HEK293 (cell line): ENCODE data around the gene RNPS1.

Source experiments
- GLI2 ChIP-seq: fragments of 450-650 bp; formaldehyde crosslinking; IDR thresholded peaks from 2 replicates; pipeline ENCODE4; 2017; ENCODE audit warnings: missing biosample characterization, missing genetic modification characterization, low read depth, borderline replicate concordance
- HOXC10 ChIP-seq: sonication (generic); formaldehyde crosslinking; IDR thresholded peaks from 2 replicates; pipeline ENCODE4 v1.8.1; 2023; ENCODE audit warnings: mild to moderate bottlenecking, missing genetic modification reagents
- KLF1 ChIP-seq: fragments of 450-650 bp; formaldehyde crosslinking; IDR thresholded peaks from 2 replicates; pipeline ENCODE4 v1.5.1; 2016; ENCODE audit warnings: missing biosample characterization, missing genetic modification characterization
- PRDM1 ChIP-seq: fragments of 450-650 bp; formaldehyde crosslinking; IDR thresholded peaks from 2 replicates; pipeline ENCODE4; 2016; ENCODE audit warnings: missing biosample characterization, missing genetic modification characterization
- PRDM4 ChIP-seq: fragments of 450-650 bp; formaldehyde crosslinking; IDR thresholded peaks from 2 replicates; pipeline ENCODE4 v1.5.1; 2017; ENCODE audit warnings: missing biosample characterization, missing genetic modification characterization
- RBAK ChIP-seq: fragments of 450-650 bp; formaldehyde crosslinking; IDR thresholded peaks from 2 replicates; pipeline ENCODE4 v1.5.1; 2016; ENCODE audit warnings: missing biosample characterization, missing genetic modification characterization
- SP2 ChIP-seq: fragments of 450-650 bp; formaldehyde crosslinking; IDR thresholded peaks from 2 replicates; pipeline ENCODE4 v1.5.1; 2016; ENCODE audit warnings: missing biosample characterization, missing genetic modification characterization
- SP7 ChIP-seq: fragments of 450-650 bp; formaldehyde crosslinking; IDR thresholded peaks from 2 replicates; pipeline ENCODE4 v1.5.1; 2016; ENCODE audit warnings: missing biosample characterization, missing genetic modification characterization
- TRIM28 ChIP-seq: IDR thresholded peaks from 2 replicates; pipeline ENCODE4 v1.6.1; 2011; ENCODE audit warnings: low read length, control low read depth, borderline replicate concordance
- ZBTB17 ChIP-seq: fragments of 450-650 bp; formaldehyde crosslinking; IDR thresholded peaks from 2 replicates; pipeline ENCODE4 v1.5.1; 2016; ENCODE audit warnings: missing biosample characterization, missing genetic modification characterization
- ZBTB21 ChIP-seq: fragments of 450-650 bp; formaldehyde crosslinking; IDR thresholded peaks from 2 replicates; pipeline ENCODE4 v1.5.1; 2017; ENCODE audit warnings: missing biosample characterization, missing genetic modification characterization
- ZNF121 ChIP-seq: fragments of 450-650 bp; formaldehyde crosslinking; IDR thresholded peaks from 2 replicates; pipeline ENCODE4 v1.5.1; 2016; ENCODE audit warnings: missing biosample characterization, missing genetic modification characterization
- ZNF19 ChIP-seq: fragments of 450-650 bp; formaldehyde crosslinking; IDR thresholded peaks from 2 replicates; pipeline ENCODE4; 2016; ENCODE audit warnings: missing biosample characterization, missing genetic modification characterization, low read depth
- ZNF211 ChIP-seq: fragments of 450-650 bp; formaldehyde crosslinking; IDR thresholded peaks from 2 replicates; pipeline ENCODE4 v1.5.1; 2016; ENCODE audit warnings: low read depth, missing biosample characterization, missing genetic modification characterization
- ZNF221 ChIP-seq: fragments of 450-650 bp; formaldehyde crosslinking; IDR thresholded peaks from 2 replicates; pipeline ENCODE4 v1.5.1; 2017; ENCODE audit warnings: missing biosample characterization, missing genetic modification characterization, borderline replicate concordance
- ZNF23 ChIP-seq: fragments of 450-650 bp; formaldehyde crosslinking; IDR thresholded peaks from 2 replicates; pipeline ENCODE4 v1.5.1; 2016; ENCODE audit warnings: missing biosample characterization, missing genetic modification characterization, borderline replicate concordance
- ZNF274 ChIP-seq, 2 experiments: fragments of 200-500 bp in 1 of 2; fragments of 450-650 bp in 1 of 2; sonication (Bioruptor generic) in 1 of 2; formaldehyde crosslinking in 1 of 2; IDR thresholded peaks; 2 replicates each; pipeline versions ENCODE4 v1.5.1 to v1.6.1; 2014 to 2016; ENCODE audit warnings: borderline replicate concordance in 1 of 2, inconsistent platforms in 1 of 2, low read length in 1 of 2, missing biosample characterization in 1 of 2, missing genetic modification characterization in 1 of 2
- ZNF302 ChIP-seq: fragments of 450-650 bp; formaldehyde crosslinking; IDR thresholded peaks from 2 replicates; pipeline ENCODE4 v1.5.1; 2016; ENCODE audit warnings: missing biosample characterization, missing genetic modification characterization, low read depth
- ZNF398 ChIP-seq: fragments of 450-650 bp; formaldehyde crosslinking; IDR thresholded peaks from 2 replicates; pipeline ENCODE4 v1.5.1; 2017; ENCODE audit warnings: missing biosample characterization, missing genetic modification characterization
- ZNF404 ChIP-seq: fragments of 450-650 bp; formaldehyde crosslinking; IDR thresholded peaks from 2 replicates; pipeline ENCODE4 v1.5.1; 2017; ENCODE audit warnings: missing biosample characterization, missing genetic modification characterization
- ZNF514 ChIP-seq: fragments of 450-650 bp; formaldehyde crosslinking; IDR thresholded peaks from 2 replicates; pipeline ENCODE4 v1.5.1; 2016; ENCODE audit warnings: missing biosample characterization, missing genetic modification characterization
- ZNF596 ChIP-seq: fragments of 450-650 bp; IDR thresholded peaks from 2 replicates; pipeline ENCODE4 v1.5.0; 2018; ENCODE audit warnings: missing biosample characterization, mild to moderate bottlenecking, missing genetic modification characterization, moderate library complexity
- ZNF639 ChIP-seq: fragments of 450-650 bp; formaldehyde crosslinking; IDR thresholded peaks from 2 replicates; pipeline ENCODE4 v1.5.1; 2016; ENCODE audit warnings: missing biosample characterization, missing genetic modification characterization
- ZNF791 ChIP-seq: fragments of 450-650 bp; formaldehyde crosslinking; IDR thresholded peaks from 2 replicates; pipeline ENCODE4 v1.5.1; 2016; ENCODE audit warnings: missing biosample characterization, missing genetic modification characterization
- ZNF792 ChIP-seq: fragments of 450-650 bp; formaldehyde crosslinking; IDR thresholded peaks from 2 replicates; pipeline ENCODE4 v1.5.1; 2016; ENCODE audit warnings: missing biosample characterization, missing genetic modification characterization
- ZSCAN5A ChIP-seq: fragments of 450-650 bp; formaldehyde crosslinking; IDR thresholded peaks from 2 replicates; pipeline ENCODE4 v1.5.1; 2016; ENCODE audit warnings: missing biosample characterization, missing genetic modification characterization
- TF ChIP-seq, protein P1 (sequence below): fragments of 450-650 bp; formaldehyde crosslinking; IDR thresholded peaks from 2 replicates; pipeline ENCODE4 v1.5.1; 2016; ENCODE audit warnings: missing biosample characterization, missing genetic modification characterization, low read depth
- TF ChIP-seq, protein P2 (sequence below): fragments of 450-650 bp; formaldehyde crosslinking; IDR thresholded peaks from 2 replicates; pipeline ENCODE4 v1.5.1; 2016; ENCODE audit warnings: missing biosample characterization, missing genetic modification characterization
- TF ChIP-seq, protein P3 (sequence below): IDR thresholded peaks from 2 replicates; pipeline ENCODE4 v1.6.1; 2011; ENCODE audit warnings: mild to moderate bottlenecking, low read depth, low read length, borderline replicate concordance

RNPS1 gene

GRCh38 chr16:2250652-2251295 lies 17.2 kb downstream of the RNPS1 start (continued):
- TF ChIP-seq ZNF274 (IDR thresholded peaks at IDR 0.05; ENCODE audit: low read length): no peak
- no peak for TF ChIP-seq ZNF274 (tag by site-specific recombination; IDR thresholded peaks at IDR 0.05; ENCODE audit: borderline replicate concordance)
- TF ChIP-seq ZNF792 (tag by site-specific recombination): no peak
- peak; percentile 61 for TF ChIP-seq ZBTB17 (tag by site-specific recombination)
- no peak for TF ChIP-seq HOXC10 (CRISPR knock-in tag)
- TF ChIP-seq ZNF514 (tag by site-specific recombination): no peak
- no peak for TF ChIP-seq ZNF302 (tag by site-specific recombination)
- TF ChIP-seq SP7 (tag by site-specific recombination): peak; percentile 30
- no peak for TF ChIP-seq ZNF404 (tag by site-specific recombination)
- TF ChIP-seq KLF1: peak; percentile 68
- TF ChIP-seq, protein P1, sequence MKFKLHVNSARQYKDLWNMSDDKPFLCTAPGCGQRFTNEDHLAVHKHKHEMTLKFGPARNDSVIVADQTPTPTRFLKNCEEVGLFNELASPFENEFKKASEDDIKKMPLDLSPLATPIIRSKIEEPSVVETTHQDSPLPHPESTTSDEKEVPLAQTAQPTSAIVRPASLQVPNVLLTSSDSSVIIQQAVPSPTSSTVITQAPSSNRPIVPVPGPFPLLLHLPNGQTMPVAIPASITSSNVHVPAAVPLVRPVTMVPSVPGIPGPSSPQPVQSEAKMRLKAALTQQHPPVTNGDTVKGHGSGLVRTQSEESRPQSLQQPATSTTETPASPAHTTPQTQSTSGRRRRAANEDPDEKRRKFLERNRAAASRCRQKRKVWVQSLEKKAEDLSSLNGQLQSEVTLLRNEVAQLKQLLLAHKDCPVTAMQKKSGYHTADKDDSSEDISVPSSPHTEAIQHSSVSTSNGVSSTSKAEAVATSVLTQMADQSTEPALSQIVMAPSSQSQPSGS (tag by site-specific recombination): no peak
- no peak for TF ChIP-seq GLI2 (tag by site-specific recombination)
- no peak for TF ChIP-seq ZNF639 (tag by site-specific recombination)
- TF ChIP-seq SP2: no peak
- TF ChIP-seq, protein P2, sequence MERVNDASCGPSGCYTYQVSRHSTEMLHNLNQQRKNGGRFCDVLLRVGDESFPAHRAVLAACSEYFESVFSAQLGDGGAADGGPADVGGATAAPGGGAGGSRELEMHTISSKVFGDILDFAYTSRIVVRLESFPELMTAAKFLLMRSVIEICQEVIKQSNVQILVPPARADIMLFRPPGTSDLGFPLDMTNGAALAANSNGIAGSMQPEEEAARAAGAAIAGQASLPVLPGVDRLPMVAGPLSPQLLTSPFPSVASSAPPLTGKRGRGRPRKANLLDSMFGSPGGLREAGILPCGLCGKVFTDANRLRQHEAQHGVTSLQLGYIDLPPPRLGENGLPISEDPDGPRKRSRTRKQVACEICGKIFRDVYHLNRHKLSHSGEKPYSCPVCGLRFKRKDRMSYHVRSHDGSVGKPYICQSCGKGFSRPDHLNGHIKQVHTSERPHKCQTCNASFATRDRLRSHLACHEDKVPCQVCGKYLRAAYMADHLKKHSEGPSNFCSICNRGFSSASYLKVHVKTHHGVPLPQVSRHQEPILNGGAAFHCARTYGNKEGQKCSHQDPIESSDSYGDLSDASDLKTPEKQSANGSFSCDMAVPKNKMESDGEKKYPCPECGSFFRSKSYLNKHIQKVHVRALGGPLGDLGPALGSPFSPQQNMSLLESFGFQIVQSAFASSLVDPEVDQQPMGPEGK: no peak
- TF ChIP-seq RBAK (tag by site-specific recombination): no peak
- TF ChIP-seq PRDM4 (tag by site-specific recombination): no peak
- no peak for TF ChIP-seq ZNF791 (tag by site-specific recombination)
- no peak for TF ChIP-seq ZNF211
- TF ChIP-seq ZNF23: no peak
- TF ChIP-seq ZNF221 (tag by site-specific recombination): no peak
- TF ChIP-seq ZNF19 (tag by site-specific recombination): no peak
- no peak for TF ChIP-seq ZNF596 (tag by site-specific recombination)
- peak; percentile 79 for TF ChIP-seq ZNF121 (tag by site-specific recombination)
- TF ChIP-seq PRDM1: no peak
- no peak for TF ChIP-seq TRIM28
- TF ChIP-seq ZSCAN5A: no peak
- no peak for TF ChIP-seq ZNF398 (tag by site-specific recombination)
- TF ChIP-seq, protein P3, sequence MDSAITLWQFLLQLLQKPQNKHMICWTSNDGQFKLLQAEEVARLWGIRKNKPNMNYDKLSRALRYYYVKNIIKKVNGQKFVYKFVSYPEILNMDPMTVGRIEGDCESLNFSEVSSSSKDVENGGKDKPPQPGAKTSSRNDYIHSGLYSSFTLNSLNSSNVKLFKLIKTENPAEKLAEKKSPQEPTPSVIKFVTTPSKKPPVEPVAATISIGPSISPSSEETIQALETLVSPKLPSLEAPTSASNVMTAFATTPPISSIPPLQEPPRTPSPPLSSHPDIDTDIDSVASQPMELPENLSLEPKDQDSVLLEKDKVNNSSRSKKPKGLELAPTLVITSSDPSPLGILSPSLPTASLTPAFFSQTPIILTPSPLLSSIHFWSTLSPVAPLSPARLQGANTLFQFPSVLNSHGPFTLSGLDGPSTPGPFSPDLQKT: no peak
- TF ChIP-seq ZBTB21 (tag by site-specific recombination): no peak
